HL-60 (cell line): ENCODE results near the gene ARHGAP26.

ENCODE experiments used
- DNase-seq, 2 experiments: peaks; one replicate each; pipeline ENCODE4 v3.0.0-alpha.2; 2010 to 2020; ENCODE audit warnings: low read depth in 1 of 2, low spot score in 1 of 2
- H3K27ac ChIP-seq: fragments of 250-450 bp; sonication (Bioruptor Pico); replicated peaks from 2 replicates; pipeline ENCODE4 v1.5.1; 2020; ENCODE audit warnings: mild to moderate bottlenecking, moderate library complexity
- H3K27me3 ChIP-seq: fragments of 250-450 bp; sonication (Bioruptor Pico); 2 replicates; pipeline ENCODE4 v1.5.1; 2021; ENCODE audit warnings: mild to moderate bottlenecking, moderate library complexity; ENCODE audit not compliant: insufficient read depth, poor library complexity, severe bottlenecking
- H3K4me3 ChIP-seq: replicated peaks from 2 replicates; pipeline ENCODE4 v1.5.1; 2011; ENCODE audit warnings: mild to moderate bottlenecking, control low read depth, low read length; ENCODE audit not compliant: insufficient read depth
- CTCF ChIP-seq: IDR thresholded peaks from one replicate; pipeline ENCODE4 v1.5.1; 2011; ENCODE audit warnings: low read length, control low read depth, inconsistent platforms; ENCODE audit not compliant: insufficient read depth
- GABPA ChIP-seq: IDR thresholded peaks from 2 replicates; pipeline ENCODE4 v1.6.1; 2012; ENCODE audit warnings: low read depth
- POLR2AphosphoS5 ChIP-seq: IDR thresholded peaks from 2 replicates; pipeline ENCODE4 v1.6.1; 2012; ENCODE audit warnings: low read depth
- REST ChIP-seq: IDR thresholded peaks from 2 replicates; pipeline ENCODE4 v1.6.1; 2012; ENCODE audit warnings: low read depth; ENCODE audit not compliant: insufficient replicate concordance
- SPI1 ChIP-seq: IDR thresholded peaks from 2 replicates; pipeline ENCODE4 v1.6.1; 2012; ENCODE audit warnings: low read depth, mild to moderate bottlenecking, borderline replicate concordance

ARHGAP26 gene

GRCh38 chr5:142905348-142905747 is 135.2 kb downstream of the ARHGAP26 start:
- no peak for DNase-seq
- Histone ChIP-seq H3K27me3 (no peaks in the 10 kb centered on the region), H3K27ac (no peak overlapping the region), H3K4me3 (no peak overlapping the region)
- TF ChIP-seq GABPA (no peak), CTCF (no peak)

- H3K27ac ChIP-seq, result no peak overlapping the region
- H3K27me3 ChIP-seq, result no peaks in the 10 kb centered on the region
- TF ChIP-seq GABPA (no peak), POLR2AphosphoS5 (no peak), CTCF (no peak), REST (no peak), SPI1 (no peak)
- H3K4me3 ChIP-seq, result no peak overlapping the region
- DNase-seq, result no peak
Observed at GRCh38 chr5:142906863-142907671, 136.9 kb downstream of the ARHGAP26 start.

GRCh38 chr5:142908659-142909058 is 138.5 kb downstream of the ARHGAP26 start:
- H3K27ac ChIP-seq, result no peak overlapping the region
- H3K4me3 ChIP-seq, result no peak overlapping the region
- no peak for TF ChIP-seq POLR2AphosphoS5
- TF ChIP-seq SPI1, result no peak
- TF ChIP-seq REST, result no peak
- TF ChIP-seq CTCF, result no peak
- no peak for TF ChIP-seq GABPA
- no peak for DNase-seq
- H3K27me3 ChIP-seq, result no peaks in the 10 kb centered on the region

GRCh38 chr5:142910128-142910527 is 140.0 kb downstream of the ARHGAP26 start:
- no peak for DNase-seq
- TF ChIP-seq POLR2AphosphoS5 (no peak), GABPA (no peak), CTCF (no peak)
- H3K4me3 ChIP-seq, result no peak overlapping the region
- H3K27ac ChIP-seq, result no peak overlapping the region
- no peaks in the 10 kb centered on the region for H3K27me3 ChIP-seq
